ENCODE measurements around the gene NTMT1. TPM values are rescaled to one million over a fixed set of nuclear protein-coding genes. Genes with fewer than 3 reads are reported as not detected.

Gene NTMT1
- total and polyA plus RNA-seq, 10 donors: 22.8 to 50.5 (median 36.6) TPM

DNA sequence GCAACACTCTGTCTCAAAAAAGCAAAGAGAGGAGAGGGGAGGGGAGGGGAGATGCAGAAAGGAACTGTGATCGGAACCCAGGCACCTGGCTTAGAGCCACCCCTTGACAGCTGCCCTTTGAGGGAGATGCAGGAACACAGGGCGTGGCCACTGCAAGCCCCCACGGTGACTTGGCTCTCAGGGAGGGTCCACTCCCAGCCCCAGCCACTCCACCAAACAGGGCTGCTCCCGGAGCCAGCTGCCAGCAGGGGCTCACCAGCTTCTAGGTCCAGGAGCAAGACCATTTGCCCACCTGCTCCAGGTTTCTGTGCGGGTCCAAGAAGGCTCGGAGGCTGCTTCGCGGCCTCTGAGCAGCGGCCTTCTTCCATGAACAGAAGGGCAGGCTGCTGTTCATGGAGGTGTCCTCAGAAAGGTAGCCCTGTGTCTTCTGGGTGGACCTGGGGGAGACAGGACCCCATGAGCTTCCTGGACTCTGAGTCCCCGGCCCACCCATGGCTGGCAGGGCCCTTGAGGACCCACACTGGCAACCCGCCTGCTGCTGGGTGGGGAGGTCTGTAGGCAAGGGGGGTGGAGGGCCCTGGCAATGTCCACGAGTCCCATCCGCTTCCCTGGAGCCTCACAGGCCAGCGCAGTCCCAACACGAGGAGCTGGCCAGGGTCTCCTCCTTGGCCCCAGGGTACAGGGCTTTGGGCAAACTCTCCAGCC lies 13.0 kb upstream of the NTMT1 start:
- no peaks in the 10 kb centered on the region for H3K9me3 ChIP-seq
- peak overlapping the region in 2 of 8 donors; percentile 24 to 28 for H3K27ac ChIP-seq
- 56 to 88% (median 80%) methylated on average over 3 to 15 of the region's 15 CpGs for WGBS, 5 donors
- peaks cover 0 to 10% (median 0%) of the 10 kb centered on the region in 7 donors for H3K27me3 ChIP-seq (replicated peaks in 1 of 7)
- peaks cover 17 to 50% (median 36%) of the 10 kb centered on the region in 6 donors for H3K4me1 ChIP-seq
- H3K36me3 ChIP-seq: no peaks in the 10 kb centered on the region
- intact Hi-C loops (cut with DNase I; ENCODE audit: low total_unique reads): no loop called here
- DNase-seq: peak; percentile 69
- no peak overlapping the region for H3K4me3 ChIP-seq
- TF ChIP-seq, protein P1, sequence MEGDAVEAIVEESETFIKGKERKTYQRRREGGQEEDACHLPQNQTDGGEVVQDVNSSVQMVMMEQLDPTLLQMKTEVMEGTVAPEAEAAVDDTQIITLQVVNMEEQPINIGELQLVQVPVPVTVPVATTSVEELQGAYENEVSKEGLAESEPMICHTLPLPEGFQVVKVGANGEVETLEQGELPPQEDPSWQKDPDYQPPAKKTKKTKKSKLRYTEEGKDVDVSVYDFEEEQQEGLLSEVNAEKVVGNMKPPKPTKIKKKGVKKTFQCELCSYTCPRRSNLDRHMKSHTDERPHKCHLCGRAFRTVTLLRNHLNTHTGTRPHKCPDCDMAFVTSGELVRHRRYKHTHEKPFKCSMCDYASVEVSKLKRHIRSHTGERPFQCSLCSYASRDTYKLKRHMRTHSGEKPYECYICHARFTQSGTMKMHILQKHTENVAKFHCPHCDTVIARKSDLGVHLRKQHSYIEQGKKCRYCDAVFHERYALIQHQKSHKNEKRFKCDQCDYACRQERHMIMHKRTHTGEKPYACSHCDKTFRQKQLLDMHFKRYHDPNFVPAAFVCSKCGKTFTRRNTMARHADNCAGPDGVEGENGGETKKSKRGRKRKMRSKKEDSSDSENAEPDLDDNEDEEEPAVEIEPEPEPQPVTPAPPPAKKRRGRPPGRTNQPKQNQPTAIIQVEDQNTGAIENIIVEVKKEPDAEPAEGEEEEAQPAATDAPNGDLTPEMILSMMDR (IDR thresholded peaks at IDR 0.05 in 8 of 11, conservative IDR thresholded peaks at IDR 0.05 in 3 of 11): no peak
- TF ChIP-seq POLR2A (IDR thresholded peaks at IDR 0.05) (no peak), POLR2AphosphoS5 (IDR thresholded peaks at IDR 0.05) (no peak)

DNA sequence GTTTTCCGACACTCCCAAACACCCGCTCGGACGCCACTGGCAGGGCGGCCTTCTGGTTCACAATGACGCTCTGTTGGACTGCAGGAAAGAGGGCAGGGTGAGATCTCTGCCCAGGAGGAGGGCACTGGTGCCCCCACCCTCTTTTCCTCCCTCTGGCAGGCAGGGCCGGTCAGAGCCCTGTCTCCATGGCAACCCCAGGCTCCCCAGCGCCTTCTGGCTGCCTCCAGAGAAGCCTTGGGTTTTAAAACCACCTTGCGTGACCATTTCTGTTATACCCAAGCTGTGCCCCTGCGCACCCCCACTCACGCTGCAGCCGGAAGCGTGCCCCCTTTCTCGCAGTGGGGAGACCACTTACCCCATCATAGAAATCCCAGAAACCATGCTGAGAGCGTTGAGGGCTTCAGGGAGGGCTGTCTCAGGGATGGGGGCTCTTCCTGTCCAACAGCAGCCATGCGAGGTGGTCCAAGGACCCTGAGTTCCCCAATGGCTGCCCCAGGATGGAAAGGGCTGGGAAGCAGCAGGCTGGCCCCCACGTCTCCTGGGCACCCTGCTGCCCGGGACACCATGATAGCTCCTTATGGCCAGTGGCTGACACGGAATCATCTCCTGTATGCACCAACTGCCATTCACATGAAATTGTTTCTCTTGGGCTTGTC lies 12.3 kb upstream of the NTMT1 start:
- Histone ChIP-seq H3K27me3 (replicated peaks in 1 of 7) (peaks cover 0 to 10% (median 0%) of the 10 kb centered on the region in 7 donors), H3K4me1 (peaks cover 11 to 43% (median 29%) of the 10 kb centered on the region in 6 donors), H3K4me3 (no peak overlapping the region), H3K36me3 (no peaks in the 10 kb centered on the region), H3K27ac (peak overlapping the region in 2 of 8 donors; percentile 24 to 28), H3K9me3 (no peaks in the 10 kb centered on the region)
- no peak for TF ChIP-seq POLR2A (IDR thresholded peaks at IDR 0.05)
- TF ChIP-seq, protein P1 (IDR thresholded peaks at IDR 0.05 in 8 of 11, conservative IDR thresholded peaks at IDR 0.05 in 3 of 11): no peak
- no peak for TF ChIP-seq POLR2AphosphoS5 (IDR thresholded peaks at IDR 0.05)
- intact Hi-C loops (cut with DNase I; ENCODE audit: low total_unique reads): no loop called here
- WGBS, 5 donors: 63 to 73% (median 71%) methylated on average over 16 to 19 of the region's 19 CpGs
- no peak for DNase-seq

DNA sequence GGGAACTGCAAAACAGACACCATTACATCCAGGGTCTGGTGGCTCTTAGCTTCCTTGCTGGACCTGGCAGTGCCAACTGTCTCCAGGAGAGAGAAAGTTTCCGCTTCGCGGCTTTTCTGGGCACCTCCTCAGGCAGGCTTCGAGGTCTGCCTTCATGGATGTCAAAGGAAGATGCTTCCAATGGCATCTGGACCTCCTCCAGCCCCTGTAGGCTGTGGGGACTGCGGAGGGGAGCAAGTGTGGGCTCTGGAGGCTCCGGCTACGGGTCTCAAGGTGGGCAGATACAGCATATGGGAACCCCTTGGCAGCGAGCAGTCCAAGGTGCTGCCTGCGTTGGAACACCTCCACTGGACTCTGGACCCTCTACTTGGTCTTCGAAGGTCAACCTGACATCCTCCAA lies 11.0 kb upstream of the NTMT1 start:
- H3K27me3 ChIP-seq (replicated peaks in 1 of 7): peaks cover 0 to 22% (median 7%) of the 10 kb centered on the region in 7 donors
- no peak overlapping the region for H3K27ac ChIP-seq
- H3K36me3 ChIP-seq: no peaks in the 10 kb centered on the region
- no peaks in the 10 kb centered on the region for H3K9me3 ChIP-seq
- TF ChIP-seq, protein P1 (IDR thresholded peaks at IDR 0.05 in 8 of 11, conservative IDR thresholded peaks at IDR 0.05 in 3 of 11): no peak
- TF ChIP-seq POLR2AphosphoS5 (IDR thresholded peaks at IDR 0.05) (no peak), POLR2A (IDR thresholded peaks at IDR 0.05) (no peak)
- no peak for DNase-seq
- WGBS, 5 donors: 80 to 93% (median 87%) methylated on average over 8 to 10 of the region's 10 CpGs
- intact Hi-C loops (cut with DNase I; ENCODE audit: low total_unique reads): no loop called here
- H3K4me1 ChIP-seq: peaks cover 7 to 34% (median 21%) of the 10 kb centered on the region in 6 donors
- no peak overlapping the region for H3K4me3 ChIP-seq

Measured in spleen (tissue), 11 donors.